Measurements from ENCODE around the gene CLNK.
A peak's percentile ranks its signal among the peaks of the same experiment; 100 is the strongest.
"Not testable (repeated sequence)": the region's sequence is repeated elsewhere in the genome, so short reads cannot be mapped to it uniquely, and the experiment has no call there.

CLNK gene

DNA sequence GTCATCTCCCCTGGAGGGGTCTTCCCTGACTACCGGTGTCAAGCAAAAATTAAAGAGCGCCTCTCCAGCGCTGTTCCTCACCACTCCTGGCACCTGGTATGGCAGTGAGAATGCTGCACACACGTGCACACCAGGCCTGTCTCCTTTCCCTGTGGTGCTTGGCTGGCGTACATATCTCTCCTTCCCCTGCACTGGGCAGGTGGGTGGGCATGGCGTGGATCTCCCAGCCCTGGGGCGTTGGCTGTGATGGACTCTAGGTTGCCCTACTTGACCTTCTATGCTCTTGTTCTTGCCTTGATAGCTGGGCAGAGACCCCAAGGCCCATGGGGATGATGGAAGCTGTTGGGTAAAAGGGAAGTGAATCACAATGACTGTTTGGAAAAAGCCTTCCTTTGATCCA, 109.2 kb downstream of the CLNK start:
- no peak for DNase-seq

DNA sequence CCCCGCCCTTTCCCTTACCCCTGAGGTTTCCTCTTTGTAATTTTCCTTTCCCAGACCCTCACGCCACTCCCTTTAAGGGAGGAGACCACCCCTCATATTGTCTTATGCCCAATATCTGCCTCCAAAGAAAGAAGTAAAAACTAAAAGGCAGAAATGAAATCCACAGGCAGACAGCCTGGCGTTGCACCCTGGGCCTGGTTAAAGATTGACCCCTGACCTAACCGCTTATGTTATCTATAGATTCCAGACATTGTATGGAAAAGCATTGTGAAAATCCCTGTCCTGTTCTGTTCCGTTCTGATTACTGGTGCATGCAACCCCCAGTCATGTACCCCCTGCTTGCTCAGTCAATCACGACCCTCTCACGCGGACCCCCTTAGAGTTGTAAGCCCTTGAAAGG, 110.0 kb downstream of the CLNK start:
- DNase-seq = not testable (repeated sequence)

DNA sequence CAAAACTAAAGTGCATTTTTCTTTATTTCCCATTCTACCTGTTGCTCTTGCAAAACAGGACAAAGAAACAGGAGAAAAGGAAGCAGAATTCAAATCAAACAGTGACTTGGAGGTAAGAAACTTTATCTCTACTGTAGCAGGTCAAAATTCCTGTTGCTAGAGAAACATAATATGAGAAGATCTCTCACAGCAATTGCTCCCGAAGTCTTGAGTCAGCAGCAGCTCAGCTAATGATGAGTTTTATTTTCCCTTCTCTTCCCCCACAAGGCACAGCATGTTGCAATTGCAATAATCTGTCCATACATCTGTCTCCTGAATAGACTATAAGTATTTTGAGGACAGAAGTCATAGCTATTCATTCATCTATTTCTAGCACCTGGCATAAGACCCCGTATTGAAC, 112.7 kb downstream of the CLNK start:
- DNase-seq = no peak

DNA sequence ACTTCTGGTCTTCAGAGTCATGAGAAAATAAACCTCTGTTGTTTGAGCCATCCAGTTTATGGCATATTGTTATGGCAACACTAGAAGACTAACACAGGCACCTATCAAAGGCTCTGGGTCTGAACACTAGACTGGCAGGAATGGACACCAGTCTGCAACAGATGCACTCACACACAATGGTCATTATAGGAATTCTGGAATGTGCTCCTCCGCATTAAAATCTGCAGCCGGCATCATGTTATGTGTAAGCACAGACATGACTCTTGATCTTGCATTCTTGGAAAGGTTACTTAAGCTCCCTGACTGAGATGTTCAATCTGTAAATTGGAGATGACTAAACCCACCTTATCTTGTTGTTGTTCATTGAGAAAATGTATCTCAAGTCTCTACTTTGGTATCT, 115.1 kb downstream of the CLNK start:
- no peak for DNase-seq

DNA sequence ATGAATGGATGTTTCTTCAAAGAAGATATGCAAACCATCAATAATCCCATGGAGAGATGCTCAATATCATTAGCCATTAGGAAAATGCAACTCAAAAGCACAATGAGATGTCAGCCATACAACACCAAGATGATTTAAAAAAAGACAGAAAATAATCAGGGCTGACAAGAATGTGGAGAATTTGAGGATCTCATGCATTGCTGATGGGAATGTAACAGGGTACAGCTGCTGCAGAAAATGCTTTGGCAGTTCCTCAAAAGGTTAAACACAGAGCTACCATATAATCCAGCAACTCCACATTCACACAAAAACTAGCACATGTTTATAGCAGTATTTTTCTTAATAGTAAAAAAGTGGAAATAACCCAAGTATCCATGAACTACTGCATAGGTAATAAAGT, 116.8 kb downstream of the CLNK start:
- no peak for DNase-seq

DNA sequence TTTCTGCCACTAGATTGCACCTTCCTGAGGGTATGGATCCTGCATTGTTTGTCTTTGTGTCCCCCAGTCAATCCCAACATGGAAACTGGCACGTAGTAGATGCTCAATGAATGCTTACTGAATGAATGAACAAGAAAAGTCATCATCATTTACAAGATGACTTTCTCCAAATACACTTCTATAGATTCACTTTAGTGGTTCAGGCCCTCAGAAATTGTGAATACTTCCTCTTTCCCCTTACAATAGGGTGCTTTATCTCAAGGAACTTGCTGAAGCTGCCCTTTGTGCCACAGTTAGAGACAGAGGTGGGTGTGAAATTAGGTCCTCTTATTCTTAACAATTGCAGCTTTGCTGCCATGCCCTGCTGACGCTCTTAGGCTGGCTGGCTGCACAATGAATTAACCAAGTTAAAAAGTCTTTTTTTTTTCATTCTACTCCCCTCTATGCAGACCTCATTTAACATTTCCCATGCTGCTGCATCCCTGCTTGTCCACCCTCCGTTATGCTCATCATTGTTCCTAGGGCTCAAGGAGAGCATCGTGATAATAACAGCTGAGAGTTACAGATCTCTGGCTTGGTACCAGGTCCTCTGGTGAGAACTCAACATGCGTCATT, 119.3 kb downstream of the CLNK start:
- DNase-seq = no peak

DNA sequence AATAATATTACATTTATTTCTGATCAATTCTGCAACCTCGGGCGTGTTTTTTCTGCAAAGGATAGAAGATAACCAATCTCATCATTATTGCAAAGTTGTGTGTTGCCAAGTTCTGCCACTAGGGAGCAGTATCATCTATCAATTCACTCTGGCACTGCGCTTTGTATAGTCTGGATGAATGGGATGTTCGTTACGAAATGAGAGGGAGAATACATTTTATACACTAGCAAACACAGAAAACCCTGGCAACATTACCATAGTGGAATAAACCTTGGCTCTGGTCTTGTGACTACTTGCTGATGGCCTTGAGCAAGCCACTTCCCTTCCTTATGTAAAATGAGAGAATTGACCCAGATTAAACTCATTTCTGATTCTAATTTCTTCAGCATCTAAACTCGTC, 129.9 kb downstream of the CLNK start:
- peak; percentile 30 to 74 for DNase-seq

DNA sequence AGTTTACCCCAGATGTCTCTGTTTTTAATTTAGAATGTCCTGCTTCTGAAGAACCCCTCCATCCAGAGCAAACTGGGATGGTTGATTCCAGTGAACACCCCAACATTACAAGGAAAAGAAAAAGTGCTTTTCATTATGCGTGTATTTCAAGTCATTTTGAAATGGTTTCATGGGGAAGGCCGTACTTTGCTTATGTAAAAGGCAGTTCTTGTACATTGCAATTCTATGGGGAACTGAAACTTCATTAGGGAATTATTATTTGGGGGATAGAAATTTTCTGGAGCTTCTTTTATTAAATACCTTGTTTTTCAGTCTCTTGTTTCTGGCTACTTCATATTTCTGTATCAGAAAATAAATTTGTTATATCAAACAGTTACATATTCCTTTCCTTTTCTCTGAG, 130.4 kb downstream of the CLNK start:
- DNase-seq = no peak

DNA sequence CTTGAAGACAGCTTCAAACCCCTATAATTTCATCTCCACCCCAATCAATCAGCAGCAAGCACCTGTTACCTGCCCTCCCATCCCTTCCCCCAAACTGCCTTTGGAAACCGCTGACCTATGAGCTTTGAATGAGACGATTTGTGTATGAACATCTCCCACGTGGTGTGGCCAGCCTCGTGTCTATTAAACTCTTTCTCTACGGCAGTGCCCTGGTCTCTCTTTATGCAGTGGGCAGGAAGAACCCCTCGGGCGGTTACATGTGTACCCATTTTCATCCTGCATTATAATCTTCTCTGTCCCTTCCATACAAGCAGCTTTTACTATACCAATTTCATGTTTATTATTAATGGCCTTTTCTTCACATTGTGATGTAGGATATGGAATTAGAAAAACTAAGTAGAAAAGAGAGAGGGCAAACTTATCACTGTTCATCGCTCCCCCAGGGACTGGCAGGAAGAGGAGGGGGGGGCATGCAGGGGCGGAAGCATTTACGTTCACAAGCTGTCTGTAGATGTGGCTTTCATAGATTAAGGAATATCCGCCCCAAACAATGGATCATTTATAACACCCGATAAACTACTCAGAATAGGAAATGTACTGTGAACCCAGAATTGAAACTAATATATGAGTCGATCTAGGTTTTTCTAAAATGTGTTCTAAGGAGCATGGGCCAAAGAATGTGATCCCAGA, 131.8 kb downstream of the CLNK start:
- DNase-seq = no peak

DNA sequence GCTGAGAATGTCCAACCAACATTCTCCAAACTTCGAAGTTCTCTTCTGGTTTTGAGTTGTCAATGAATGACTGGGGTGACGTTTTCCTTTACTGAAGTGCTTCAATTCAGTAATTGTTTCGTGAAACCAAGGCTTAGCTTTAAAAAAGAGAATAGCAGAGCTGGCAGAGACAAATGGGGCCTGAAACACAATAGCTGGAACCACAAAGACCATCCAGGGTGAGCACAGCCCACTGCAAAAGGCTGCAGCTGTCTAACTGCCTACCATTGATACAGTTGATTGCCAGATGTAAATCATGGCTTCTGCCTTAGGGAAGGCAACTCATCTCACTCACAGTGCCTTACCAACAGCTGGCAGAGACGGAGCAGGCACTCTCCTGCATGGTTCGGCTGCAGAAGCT, 148.7 kb downstream of the CLNK start:
- no peak for DNase-seq

DNA sequence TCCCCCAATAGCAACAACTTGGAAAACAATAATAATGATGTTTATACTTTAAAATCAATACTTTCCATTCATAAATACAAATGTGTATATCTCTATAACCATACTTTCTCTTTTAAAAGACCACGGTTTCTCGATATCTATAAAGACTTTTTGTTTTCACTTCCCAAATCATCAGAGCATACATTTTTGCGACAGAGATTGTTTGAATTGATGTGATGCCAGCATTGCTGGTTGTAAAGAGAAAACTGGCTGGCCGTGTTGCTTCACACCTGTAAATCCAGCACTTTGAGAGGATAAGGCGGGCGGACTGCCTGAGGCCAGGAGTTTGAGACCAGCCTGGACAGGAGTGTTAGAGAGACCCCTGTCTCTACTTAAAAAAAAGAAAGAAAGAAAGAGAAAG, 149.7 kb downstream of the CLNK start:
- no peak for DNase-seq

DNA sequence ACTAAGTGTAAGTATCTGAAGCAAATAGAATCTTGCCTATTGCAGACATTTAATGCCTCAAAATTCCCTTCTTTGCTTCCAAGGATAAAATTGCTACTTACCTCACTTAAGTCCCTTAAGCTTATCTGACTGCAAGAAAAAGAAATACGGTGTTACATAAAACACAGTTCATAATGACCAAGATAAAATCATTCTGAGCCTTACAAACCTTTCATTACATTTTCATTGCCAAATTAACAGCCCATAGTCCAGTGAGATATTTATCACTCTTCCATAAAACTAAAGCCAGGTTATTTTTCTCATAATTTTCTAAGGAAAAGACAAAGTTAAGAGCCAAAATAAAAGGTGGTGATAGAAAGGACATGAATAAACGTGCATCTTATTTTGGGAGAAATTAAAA, 152.4 kb downstream of the CLNK start:
- DNase-seq = no peak

DNA sequence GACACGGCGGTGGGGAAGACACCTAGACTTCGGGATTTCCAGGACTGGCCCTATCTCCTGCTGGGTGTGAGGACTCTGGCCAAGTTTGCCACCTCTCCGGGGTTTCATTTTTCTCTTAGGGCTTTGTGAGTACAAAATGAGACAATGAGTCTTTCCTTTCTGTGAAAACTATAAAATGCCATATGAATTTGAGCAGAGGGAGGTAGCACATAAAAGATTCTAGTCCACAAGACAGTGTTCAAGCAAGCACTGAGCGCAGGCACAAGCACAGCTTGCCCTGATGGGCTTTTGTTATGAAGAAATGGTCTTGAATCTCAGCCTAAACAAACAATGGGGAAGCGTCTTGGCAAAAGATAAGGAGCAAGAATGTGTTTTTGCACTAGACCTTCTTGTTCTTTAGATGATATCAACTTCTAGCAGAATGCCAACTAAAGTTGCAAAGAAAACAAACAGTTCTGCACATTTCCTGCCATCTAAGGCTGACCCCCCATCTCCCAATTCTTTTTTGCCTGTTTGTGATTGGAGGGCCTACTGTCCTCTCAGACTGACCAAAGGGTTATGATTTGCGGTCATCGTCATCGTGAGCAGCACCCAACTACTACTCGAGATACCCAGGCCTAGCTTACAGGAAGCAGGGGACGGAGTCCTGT, 154.3 kb downstream of the CLNK start:
- no peak for DNase-seq

DNA sequence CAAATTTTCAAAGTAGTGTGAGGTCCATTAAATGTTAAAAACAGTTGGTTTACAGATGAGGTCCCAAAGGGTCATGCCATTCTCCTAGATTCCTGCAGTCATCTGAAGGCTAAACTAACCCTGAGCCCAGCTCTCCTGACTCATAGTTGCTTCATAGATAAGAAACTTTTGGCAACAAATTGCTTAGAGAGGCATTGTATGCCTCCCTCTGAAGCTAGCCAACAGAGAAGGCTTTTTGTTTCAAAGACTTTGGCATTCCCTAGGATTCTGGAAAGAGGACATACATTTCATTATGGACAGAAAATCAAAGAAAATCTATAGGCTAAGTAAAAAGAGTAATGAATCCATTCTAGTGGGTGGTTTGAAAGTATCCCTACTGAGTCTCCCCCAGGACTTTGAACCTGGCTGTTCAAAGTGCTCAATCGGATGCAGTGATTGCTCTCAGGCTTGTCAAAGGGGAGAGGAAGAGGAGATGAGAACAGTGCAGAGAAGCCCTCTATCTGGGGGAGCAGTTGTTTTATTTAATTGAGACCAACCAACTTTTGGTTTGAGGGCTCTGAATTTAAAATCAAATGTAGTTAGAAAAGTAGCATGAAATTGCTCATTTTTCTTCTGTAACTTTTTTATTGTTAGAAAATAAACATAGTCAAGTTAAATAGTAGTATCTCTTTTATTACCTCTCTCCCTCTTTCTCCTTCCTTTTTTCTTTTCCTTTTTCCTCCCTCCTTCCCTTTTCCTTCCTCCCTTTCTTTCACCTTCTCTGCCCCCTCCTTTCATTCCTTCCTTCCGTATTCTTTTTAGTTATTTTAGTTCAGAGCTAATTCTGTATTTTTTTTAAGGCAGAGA, 155.1 kb downstream of the CLNK start:
- no peak for DNase-seq

DNA sequence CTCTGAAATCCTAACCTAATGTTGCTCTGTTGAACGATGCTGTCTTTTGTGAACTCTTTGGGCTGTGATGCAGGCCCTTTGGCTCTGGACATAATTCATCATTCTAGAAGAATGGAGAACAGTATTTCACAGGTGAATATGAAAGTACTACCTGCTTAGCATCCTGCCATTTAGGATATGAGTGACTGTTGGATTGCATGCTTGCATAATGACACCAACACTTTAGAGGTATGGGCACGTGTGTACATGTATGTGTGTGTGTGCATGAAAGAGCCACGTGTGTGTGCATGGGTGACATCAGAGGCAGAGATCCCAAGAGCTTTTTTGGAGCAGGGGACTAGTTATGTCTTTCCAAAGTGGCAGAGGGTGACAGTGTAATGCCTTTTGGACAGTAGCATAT, 157.1 kb downstream of the CLNK start:
- DNase-seq = no peak

DNA sequence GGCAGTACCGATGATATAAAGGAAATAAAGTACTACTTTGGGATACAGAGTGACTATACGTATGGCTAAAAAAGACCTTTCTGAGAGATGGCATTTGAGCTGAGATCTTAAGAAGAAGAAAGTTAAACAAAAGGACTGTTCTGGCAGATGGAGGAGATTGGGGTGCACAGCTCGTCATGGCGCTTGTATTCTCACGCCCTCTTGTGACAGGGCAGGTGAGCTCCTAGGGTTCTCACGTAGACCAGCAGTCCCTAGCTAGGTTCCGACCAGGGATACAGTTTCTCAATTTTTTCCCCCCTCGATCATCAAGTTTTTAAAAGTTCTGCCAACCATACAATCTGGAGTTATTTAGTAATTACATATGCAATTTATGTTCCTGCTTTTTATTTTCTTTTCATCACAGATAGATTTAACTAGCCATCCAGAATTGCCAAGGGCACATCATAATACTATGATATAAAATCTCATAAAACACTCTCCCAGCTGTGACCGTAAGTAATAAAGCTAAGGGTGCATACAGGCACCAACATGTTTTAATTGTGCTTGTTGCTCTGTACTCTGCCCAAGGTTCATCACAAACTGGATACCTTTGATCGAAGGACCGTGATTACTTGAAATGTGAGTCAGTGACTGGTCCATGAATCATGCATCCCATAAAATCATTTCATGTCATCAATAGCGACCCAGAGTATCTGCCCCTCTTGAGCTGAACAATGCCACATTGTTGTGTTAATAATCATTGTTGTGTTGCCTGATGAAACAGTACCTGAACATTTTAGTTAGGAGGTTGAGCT, 157.9 kb downstream of the CLNK start:
- no peak for DNase-seq

DNA sequence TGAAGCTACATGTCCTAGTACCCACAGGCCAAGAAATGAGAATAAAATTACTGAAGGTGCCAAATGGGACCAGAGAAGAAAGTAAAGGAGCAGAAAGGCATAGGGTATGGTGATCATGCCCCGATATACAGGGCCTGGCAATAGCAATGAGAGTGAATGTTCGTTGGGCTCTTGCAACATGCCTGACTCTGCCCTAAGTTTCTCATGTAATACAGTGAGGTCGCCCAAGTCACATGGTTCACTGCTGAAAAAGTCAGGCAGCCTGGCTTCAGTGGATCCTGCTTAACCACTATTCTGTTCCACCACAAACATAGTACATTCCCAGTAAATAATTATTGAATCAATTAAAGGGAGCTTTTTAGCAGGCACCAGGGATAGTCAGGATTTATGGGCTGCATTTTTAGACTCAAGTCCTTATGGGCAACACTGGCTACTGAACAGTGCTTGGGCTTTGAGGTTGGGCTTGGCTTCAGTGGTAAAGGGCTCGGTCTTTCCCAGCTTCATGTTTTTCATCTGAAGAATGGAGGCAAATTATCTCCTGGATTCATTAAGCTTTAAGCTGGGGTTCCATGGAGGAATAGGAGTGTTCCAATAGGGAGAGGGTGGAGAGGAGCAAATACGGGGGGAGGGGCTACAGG, 160.3 kb downstream of the CLNK start:
- DNase-seq = no peak

DNA sequence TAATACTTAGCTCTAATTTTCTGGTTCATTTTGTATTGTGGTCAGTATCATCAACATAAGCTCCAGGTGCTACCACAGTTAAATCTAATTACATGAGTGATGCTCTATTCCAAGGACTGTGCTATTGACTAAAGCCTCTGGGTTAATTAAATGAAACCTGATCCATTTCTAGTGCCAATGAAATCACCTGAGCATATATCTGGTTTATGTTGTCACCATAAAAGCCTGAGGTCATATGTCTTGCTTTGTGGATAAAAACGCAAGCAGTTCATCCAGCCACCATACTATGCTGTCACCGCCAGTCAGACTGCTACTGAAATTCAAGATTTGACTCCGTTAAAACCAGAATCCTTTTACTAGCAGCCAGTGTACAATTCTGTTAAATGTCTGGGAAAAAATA, 163.1 kb downstream of the CLNK start:
- no peak for DNase-seq

DNA sequence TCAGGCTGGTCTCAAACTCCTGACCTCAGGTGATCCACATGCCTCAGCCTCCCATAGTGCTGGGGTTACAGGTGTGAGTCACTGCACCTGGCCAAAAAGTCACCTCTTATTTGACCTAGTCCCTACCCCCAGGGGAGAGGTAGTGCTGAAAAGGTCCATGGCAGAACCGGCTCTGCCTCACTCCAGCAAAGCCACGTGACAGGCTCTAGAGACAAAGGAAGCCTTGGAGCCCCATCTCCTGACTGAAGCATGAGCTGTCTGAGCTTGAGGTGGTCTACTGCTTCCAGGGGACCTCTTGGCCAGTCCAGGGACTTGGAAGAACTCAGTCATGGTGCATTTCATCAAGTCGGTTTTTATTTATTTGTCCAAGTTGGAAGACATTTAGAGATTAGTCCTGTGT, 174.8 kb downstream of the CLNK start:
- DNase-seq = no peak

DNA sequence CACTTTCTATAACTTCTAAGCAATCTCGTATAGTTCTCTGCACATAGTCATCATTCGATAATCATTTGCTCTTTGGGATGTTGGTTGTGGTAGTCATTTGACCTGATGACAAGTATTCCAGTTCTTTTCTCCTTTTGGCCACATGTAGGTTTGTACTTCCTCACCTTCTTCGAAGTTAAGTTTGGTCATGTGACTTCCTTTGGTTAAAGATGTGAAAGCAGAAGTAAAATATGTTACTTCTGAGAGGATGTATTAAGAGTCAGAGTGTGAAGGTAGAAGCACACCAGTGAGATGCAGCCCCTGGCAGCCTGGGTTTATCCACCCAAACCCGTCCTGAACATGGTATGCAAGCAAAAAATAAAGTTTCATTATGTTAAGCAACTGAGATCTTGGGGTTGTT, 178.5 kb downstream of the CLNK start:
- DNase-seq = no peak

DNA sequence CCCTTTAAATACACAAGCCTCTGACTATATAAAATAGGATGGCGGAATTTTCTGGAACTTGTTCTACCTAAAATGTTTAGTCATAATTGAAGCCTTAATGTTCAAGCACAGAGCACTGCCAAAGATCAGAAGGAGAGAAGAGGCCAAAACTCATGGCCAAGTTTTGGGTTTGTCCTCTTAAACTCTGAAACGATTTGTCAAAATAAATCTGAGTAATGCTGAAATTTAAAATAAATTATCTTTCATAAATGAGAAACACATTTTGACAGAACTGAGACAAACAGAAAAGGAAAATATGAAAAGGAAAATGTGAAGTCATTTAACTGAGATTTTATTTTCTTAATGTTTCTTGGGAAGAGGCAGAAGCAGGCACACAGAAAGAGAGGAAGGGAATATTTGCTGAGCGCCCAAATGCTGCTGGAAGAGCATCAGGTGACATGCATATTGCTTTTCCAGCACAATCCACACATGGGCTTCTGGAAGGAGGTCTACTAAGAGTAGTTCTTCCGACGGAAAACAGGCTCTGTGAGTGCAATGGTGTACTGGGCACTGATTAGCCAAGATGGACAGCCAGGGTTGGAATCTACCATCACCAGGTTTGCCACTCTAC, 179.9 kb downstream of the CLNK start:
- no peak for DNase-seq

DNA sequence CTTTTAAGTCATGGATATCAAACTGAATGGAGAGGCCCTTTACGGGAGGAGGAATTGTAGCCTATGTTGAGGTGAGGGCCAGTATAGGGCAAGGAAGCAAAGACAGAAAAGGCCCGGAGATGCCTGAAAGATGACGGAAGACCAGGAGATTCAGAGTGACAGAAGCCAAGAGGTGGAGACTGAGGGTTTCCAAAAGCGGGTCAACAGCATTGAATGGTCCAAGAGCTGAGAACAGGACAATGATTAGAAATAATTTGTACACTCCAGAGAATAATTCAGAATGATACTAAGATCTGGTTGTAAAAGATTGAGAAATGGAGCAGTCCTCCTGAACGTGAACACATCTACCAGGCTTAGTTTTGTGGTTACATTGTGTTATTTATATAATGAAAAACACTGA, 181.9 kb downstream of the CLNK start:
- no peak for DNase-seq
